Gastrocnemius medialis (tissue), 4 donors: ENCODE measurements around the gene SYP.

Experiments used
- CTCF ChIP-seq, 5 experiments: fragments of 450-650 bp in 3 of 5; fragments of 200-600 bp in 2 of 5; sonication (generic) in 2 of 5; IDR thresholded peaks in 4 of 5; conservative IDR thresholded peaks in 1 of 5; 1 replicate in 4 of 5; 2 replicates in 1 of 5; pipeline ENCODE4 v1.5.1; 2016 to 2019; ENCODE audit warnings: antibody characterized with exemption in 5 of 5, mild to moderate bottlenecking in 3 of 5, moderate library complexity in 3 of 5
- POLR2A ChIP-seq, 2 donors: fragments of 450-650 bp; IDR thresholded peaks; one replicate each; pipeline ENCODE4 v1.6.1; 2017; ENCODE audit warnings: antibody characterized with exemption in 2 of 2, mild to moderate bottlenecking in 2 of 2, moderate library complexity in 2 of 2

DNA sequence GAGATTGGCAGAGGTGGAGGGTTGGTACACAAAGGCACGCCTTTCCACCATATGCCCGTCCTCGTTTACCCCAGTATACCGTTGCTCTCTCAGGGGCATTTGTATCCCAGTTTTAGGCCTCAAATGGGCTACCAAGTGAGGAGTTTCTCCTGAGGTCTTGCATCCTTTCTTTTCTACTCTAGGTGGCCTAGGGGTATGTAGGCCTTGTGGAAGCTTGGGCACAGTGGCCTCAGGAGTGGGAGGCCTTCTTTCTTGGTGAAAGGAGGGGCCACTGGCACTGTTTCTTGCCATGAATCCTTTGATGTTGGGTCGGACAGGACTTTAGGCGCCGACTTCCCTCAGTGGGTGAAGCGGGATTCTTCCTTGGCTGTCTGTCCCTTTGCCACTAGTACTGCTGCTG lies 52.7 kb downstream of the SYP start:
- no peak for TF ChIP-seq POLR2A (IDR thresholded peaks at IDR 0.05)
- TF ChIP-seq CTCF (IDR thresholded peaks at IDR 0.05 in 4 of 5, conservative IDR thresholded peaks at IDR 0.05 in 1 of 5): no peak
